GM20431 (cell line): ENCODE data around the gene RPS6KL1.

Source experiments
- in situ Hi-C: fragments of 300-500 bp; cut with MseI, MboI; formaldehyde crosslinking; loops from one replicate; pipeline ENCODE4 v1.15.0; 2020; ENCODE audit warnings: low sequenced_read_pairs; ENCODE audit not compliant: unreplicated experiment

RPS6KL1 gene, protein sequence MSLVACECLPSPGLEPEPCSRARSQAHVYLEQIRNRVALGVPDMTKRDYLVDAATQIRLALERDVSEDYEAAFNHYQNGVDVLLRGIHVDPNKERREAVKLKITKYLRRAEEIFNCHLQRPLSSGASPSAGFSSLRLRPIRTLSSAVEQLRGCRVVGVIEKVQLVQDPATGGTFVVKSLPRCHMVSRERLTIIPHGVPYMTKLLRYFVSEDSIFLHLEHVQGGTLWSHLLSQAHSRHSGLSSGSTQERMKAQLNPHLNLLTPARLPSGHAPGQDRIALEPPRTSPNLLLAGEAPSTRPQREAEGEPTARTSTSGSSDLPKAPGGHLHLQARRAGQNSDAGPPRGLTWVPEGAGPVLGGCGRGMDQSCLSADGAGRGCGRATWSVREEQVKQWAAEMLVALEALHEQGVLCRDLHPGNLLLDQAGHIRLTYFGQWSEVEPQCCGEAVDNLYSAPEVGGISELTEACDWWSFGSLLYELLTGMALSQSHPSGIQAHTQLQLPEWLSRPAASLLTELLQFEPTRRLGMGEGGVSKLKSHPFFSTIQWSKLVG

GRCh38 chr14:74922752-74923401, at the start of gene RPS6KL1:
Gene RPS6KL1 (minus strand): TSS chr14:74923260. CDS start chr14:74921541, 1,719 bp downstream.
- in situ Hi-C loops, result no loop called here

GRCh38 chr14:74968811-74969210, 45.8 kb upstream of the RPS6KL1 start:
- in situ Hi-C loops, result no loop called here

GRCh38 chr14:74965486-74966153, 42.6 kb upstream of the RPS6KL1 start:
- in situ Hi-C loops, result no loop called here

DNA sequence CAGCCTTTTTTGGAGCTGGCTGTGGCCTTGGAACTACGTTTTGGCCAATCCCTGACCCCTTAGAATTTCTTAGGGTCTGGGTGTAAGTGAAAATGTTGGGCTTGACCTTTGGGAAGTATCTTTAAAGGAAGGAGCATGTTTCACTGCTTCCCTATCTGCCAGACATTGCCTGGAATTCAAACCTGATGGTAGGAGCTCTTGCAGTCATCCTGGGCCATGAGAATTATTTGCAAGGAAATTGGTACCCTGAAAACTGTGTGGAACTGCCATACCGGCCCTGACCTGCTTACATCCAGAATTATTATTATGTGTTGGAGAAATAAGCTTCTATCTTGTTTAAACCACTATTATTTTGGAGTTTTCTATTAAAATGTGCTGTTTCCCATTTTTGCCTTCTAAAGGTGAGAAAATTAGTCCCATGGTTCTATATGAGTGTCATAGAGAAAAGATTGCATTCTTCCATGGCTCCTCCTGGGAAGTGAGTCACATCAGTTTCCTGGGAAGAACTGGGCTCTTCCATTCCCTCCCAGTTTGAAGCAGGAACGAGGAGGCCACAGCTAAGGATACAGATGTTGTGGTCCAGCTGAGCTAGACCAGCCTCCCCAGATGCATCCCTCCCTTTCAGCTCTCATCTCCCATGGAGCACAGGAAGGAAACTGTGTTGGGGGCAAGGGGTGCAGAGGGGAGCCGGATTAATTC, 41.9 kb upstream of the RPS6KL1 start:
- in situ Hi-C loops, result no loop called here

- in situ Hi-C loops, result no loop called here
Measured at GRCh38 chr14:74963705-74964271, 40.7 kb upstream of the RPS6KL1 start.

DNA sequence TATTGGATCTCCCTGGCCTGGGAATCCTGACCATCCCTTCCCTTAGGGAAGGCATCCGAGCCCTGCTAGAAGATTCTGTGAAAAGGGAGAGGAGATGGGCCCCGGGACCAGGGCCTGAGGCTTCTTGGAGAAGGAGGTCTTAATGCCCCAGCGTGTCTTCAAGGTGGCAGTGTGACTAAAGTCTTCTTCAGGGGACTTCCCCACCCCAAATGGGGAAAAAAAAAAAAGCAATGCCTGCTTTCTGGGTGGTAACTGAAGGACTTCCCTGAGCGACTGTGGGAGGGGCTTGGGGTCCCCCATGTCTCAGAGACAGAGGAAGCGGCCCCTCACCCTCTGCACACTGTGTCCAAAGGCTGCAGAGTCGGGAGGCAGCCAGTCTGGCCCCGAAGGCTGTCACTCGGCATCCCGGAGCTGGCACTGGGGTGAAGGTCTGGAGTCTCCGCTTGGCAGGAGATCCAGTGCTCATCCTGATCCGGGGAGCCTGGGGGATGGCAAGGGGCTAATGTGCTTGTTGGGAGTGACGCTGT, 40.2 kb upstream of the RPS6KL1 start:
- in situ Hi-C loops, result no loop called here

GRCh38 chr14:74962493-74962892, 39.4 kb upstream of the RPS6KL1 start:
- in situ Hi-C loops, result no loop called here

- in situ Hi-C loops, result no loop called here
Measured at GRCh38 chr14:74962046-74962445, 39.0 kb upstream of the RPS6KL1 start.

- in situ Hi-C loops, result no loop called here
Measured at GRCh38 chr14:74961238-74961911, 38.3 kb upstream of the RPS6KL1 start.

GRCh38 chr14:74960736-74961135, 37.7 kb upstream of the RPS6KL1 start:
- in situ Hi-C loops, result no loop called here

GRCh38 chr14:74959596-74960180, 36.6 kb upstream of the RPS6KL1 start:
- in situ Hi-C loops, result no loop called here

DNA sequence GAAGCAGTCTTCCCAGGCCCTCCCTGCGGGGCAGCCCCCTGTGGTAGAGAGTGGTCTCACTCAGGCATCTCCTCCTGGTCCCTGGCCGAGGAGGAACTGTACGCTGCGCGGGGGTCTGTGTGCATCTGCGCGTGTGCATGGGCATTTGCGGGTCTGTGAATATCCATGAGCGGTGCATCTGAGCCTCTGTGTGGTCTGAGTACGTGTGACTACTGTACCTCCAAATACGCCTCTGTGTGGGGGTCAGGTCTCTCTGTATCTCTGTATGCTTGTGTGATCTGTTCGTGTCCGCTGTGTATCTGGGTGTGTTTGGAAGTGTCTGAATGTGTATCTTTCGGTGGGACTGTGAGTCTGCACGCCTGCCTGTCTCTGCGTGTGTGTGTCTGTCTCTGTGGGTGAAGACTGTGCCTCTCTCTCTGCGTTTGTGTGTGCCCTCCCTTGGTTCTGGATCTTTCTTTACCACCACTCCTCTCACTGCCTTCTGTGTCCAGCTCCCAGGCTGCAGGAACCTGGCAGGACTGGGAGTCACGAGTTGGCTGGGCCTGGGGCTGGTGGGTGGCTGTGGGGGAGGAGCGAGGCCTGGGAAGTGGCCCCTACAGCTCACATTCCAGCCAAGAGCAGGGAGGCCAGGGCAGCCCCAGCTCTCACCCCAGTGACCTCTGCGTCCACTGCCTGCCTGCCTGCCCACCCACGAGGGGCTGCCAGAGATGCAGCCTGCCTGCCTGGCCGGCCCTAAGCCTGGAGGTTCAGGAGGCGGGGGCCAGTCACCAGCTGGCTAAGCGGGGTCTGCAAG, 33.4 kb upstream of the RPS6KL1 start:
- in situ Hi-C loops, result no loop called here

- in situ Hi-C loops, result no loop called here
Measured at GRCh38 chr14:74956027-74956279, 32.9 kb upstream of the RPS6KL1 start.

DNA sequence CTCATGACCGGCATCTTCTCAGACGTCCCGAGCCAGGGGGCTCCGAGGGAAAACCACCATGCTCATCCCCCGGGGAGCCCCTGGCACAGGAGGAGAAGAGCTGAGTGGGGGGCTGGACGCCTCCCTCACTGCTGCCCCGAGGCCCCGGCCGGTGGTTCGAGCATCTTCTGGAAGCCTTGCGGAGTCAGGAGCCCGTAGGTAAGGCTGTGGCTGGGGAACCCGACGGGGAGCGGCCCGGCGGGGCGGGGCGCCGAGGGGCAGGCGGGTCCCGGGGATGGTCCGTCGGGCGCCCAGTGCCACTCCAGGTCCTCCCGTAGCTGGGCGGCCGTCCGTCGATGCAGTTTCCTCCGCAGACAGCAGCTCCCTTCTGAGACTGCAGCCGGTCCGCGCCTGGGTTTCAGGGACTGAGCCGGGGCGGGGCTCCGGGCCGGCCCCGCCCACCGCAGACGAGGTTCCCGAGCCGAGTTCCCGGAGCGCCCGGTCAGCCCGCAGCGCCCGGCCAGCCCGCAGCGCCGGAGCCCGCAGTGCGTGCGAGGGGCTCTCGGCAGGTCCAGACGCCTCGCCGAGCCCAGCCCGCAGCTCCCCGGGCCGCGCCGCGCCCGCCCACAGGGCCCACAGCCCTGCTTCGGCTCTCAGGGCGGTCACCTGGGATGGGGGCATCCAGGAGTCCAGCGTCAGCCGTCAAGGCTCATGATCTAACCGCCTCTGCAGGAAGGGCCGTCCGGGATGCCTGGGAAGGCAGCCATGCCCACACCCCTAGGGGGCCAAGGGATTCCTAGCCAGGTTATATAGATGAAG, 32.4 kb upstream of the RPS6KL1 start, which contains the start of gene PGF:
PGF (minus strand) TSS at position 369 of the 798 bp plus-strand sequence; CDS start at position 14, 355 bp downstream.
- in situ Hi-C loops, result no loop called here

- in situ Hi-C loops, result no loop called here
Measured at GRCh38 chr14:74954947-74955228, 31.8 kb upstream of the RPS6KL1 start.

DNA sequence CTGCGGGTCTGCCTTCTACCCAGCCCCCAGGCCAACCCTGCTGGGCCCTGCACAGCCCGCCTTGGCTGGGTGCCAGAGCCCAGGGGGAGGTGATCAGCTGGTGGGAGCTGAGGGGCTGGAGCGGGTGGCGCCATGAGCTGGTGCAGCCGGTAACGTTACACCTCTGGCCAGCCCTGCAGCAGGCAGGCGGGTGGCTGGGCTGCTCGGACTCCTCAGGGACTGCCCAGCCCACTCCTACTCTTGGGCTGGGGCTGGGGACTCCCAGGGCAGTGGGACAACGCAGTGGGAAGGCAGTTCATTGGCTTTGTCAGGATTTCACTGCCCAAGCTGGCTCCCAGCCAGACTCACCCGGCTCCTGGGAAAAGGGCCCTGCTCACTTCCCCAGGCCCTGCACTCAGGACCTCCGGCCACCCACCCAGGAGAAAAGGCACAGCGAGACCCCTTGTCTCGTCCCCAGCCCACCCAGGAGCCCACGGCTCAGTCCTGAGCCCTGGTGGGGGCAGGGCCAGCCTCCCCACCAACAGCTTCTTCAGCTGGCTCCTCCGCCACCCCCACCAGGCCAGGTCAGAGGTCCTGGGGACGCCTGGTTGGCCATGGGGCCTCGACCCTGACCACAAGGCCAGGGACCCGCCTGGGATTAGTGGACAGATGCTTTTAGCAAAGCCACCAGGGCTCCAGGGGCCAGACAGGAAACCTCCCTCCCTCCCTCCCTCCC, 31.3 kb upstream of the RPS6KL1 start:
- in situ Hi-C loops, result no loop called here

DNA sequence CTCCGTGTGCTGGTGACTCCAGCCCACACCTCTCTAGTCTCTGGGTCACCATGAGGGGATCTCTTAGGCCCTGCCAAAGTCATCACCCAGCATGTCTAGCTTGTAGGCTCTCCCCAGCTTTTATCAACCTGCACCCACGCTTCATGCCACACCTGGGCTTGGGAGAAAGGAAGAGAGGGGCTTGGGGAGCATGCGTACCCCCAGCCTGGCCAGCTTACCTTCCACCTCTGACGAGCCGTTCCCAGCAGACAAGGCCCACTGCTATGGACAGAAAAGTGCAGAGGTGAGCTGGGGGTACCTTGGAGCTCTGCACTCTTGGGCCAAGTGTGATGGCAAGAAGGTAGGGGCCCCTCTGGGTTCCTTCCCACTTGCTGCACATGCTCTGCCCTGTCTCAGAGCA, 30.6 kb upstream of the RPS6KL1 start:
- in situ Hi-C loops, result no loop called here
